A549 treated with Mapracorat at 1 μM for 4 hours (cell line): Measurements from ENCODE around the gene ST3GAL4. TPM values are rescaled to one million over a fixed set of nuclear protein-coding genes. Genes with fewer than 3 reads are reported as not detected.

ENCODE experiments used
- total RNA-seq: library from RNA; stranded (reverse); fragments of 200-300 nt; extraction: Qiagen RNA extraction; gene quantifications from 5 replicates; pipeline ENCODE4 v1.2.3, GENCODE V29; 2022

ST3GAL4 gene, protein sequence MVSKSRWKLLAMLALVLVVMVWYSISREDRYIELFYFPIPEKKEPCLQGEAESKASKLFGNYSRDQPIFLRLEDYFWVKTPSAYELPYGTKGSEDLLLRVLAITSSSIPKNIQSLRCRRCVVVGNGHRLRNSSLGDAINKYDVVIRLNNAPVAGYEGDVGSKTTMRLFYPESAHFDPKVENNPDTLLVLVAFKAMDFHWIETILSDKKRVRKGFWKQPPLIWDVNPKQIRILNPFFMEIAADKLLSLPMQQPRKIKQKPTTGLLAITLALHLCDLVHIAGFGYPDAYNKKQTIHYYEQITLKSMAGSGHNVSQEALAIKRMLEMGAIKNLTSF
- total RNA-seq, result 26.0 to 28.9 TPM (median 27.8 TPM) in 5 replicates

GRCh38 chr11:126355324-126355925 is at the start of gene ST3GAL4:
Gene ST3GAL4 (plus strand): TSS chr11:126355686. CDS start chr11:126406156, 50,470 bp downstream.

Other genes starting within 250 kb of the ST3GAL4 start
- gene RPUSD4, start 144.0 kb upstream of the ST3GAL4 start, total RNA-seq, result 16.2 to 18.5 TPM (median 16.6 TPM) in 5 replicates
- gene FAM118B, start 143.9 kb upstream of the ST3GAL4 start, total RNA-seq, result 14.1 to 18.2 TPM (median 15.5 TPM) in 5 replicates
- gene SRPRA, start 86.8 kb upstream of the ST3GAL4 start, total RNA-seq, result 57.7 to 63.6 TPM (median 59.4 TPM) in 5 replicates
- 20.7 to 24.0 TPM (median 23.1 TPM) in 5 replicates for gene FOXRED1, start 86.5 kb upstream of the ST3GAL4 start, total RNA-seq
- gene TIRAP, start 72.6 kb upstream of the ST3GAL4 start, total RNA-seq, result 5.8 to 6.8 TPM (median 6.6 TPM) in 5 replicates
- gene DCPS, start 51.6 kb upstream of the ST3GAL4 start, total RNA-seq, result 16.9 to 20.0 TPM (median 19.5 TPM) in 5 replicates